OCI-LY7 (cell line): ENCODE data around the gene EFNA5. TPM values are rescaled to one million over a fixed set of nuclear protein-coding genes. Genes with fewer than 3 reads are reported as not detected.

Experiments used
- BruUV-seq: library from RNA; stranded (reverse); fragments of 400-500 nt; replicated peaks from 2 replicates; lab custom pipeline; 2021; lab: Mats Ljungman, UMichigan
- CTCF ChIA-PET: fragments of 300-600 bp; sonication (Branson Sonifier 250); formaldehyde crosslinking; loops from one replicate; lab custom pipeline; 2022; ENCODE audit warnings: antibody characterized with exemption; ENCODE audit not compliant: unreplicated experiment; lab: Charles Lee
- POLR2A ChIA-PET: fragments of 300-600 bp; sonication (Branson Sonifier 250); formaldehyde crosslinking; loops from one replicate; lab custom pipeline; 2022; ENCODE audit warnings: antibody characterized with exemption; lab: Charles Lee
- DNase-seq: peaks from one replicate; pipeline ENCODE4 v3.0.0-alpha.2; 2015; ENCODE audit warnings: low spot score
- H2AFZ ChIP-seq: fragments of 200-600 bp; sonication (generic), shearing (Covaris generic); 2 replicates; pipeline ENCODE4 v1.6.1; 2014; ENCODE audit warnings: mild to moderate bottlenecking, antibody characterized with exemption, low read length, moderate library complexity
- H3K27ac ChIP-seq: fragments of 200-600 bp; sonication (generic); 2 replicates; pipeline ENCODE4 v1.5.1; 2014; ENCODE audit warnings: mixed run types, low read depth, mild to moderate bottlenecking, moderate library complexity, low read length, inconsistent platforms; ENCODE audit not compliant: poor library complexity, severe bottlenecking
- H3K36me3 ChIP-seq: fragments of 200-600 bp; sonication (generic); 2 replicates; pipeline ENCODE4 v1.6.1; 2014; ENCODE audit warnings: mild to moderate bottlenecking, antibody characterized with exemption, low read length, moderate library complexity, mixed read lengths; ENCODE audit not compliant: insufficient read depth
- H3K4me1 ChIP-seq: fragments of 200-600 bp; sonication (generic); 2 replicates; pipeline ENCODE4 v1.5.1; 2014; ENCODE audit warnings: mild to moderate bottlenecking, low read length; ENCODE audit not compliant: insufficient read depth, poor library complexity, severe bottlenecking
- H3K4me2 ChIP-seq: fragments of 200-600 bp; sonication (generic); 2 replicates; pipeline ENCODE4 v1.6.1; 2014; ENCODE audit warnings: mild to moderate bottlenecking, low read length
- H3K4me3 ChIP-seq: fragments of 200-600 bp; sonication (generic); 2 replicates; pipeline ENCODE4 v1.5.1; 2014; ENCODE audit warnings: mild to moderate bottlenecking, low read depth, low read length; ENCODE audit not compliant: poor library complexity, severe bottlenecking
- H3K79me2 ChIP-seq: fragments of 200-600 bp; sonication (generic); 2 replicates; pipeline ENCODE4 v1.6.1; 2016; ENCODE audit warnings: low read depth, mild to moderate bottlenecking, low read length, moderate library complexity, mixed read lengths; ENCODE audit not compliant: insufficient read depth
- H3K9me2 ChIP-seq: fragments of 200-600 bp; sonication (generic); 2 replicates; pipeline ENCODE4 v1.6.1; 2016; ENCODE audit warnings: mild to moderate bottlenecking, low read length, mixed read lengths; ENCODE audit not compliant: insufficient read depth
- H3K9me3 ChIP-seq: fragments of 200-600 bp; sonication (generic); 2 replicates; pipeline ENCODE4 v1.6.1; 2014; ENCODE audit warnings: mild to moderate bottlenecking, mixed run types, low read length, mixed read lengths
- H4K20me1 ChIP-seq: fragments of 200-600 bp; sonication (generic); 2 replicates; pipeline ENCODE4 v1.6.1; 2014; ENCODE audit warnings: mild to moderate bottlenecking, antibody characterized with exemption, low read length, moderate library complexity, mixed read lengths; ENCODE audit not compliant: insufficient read depth
- EZH2phosphoT487 ChIP-seq: fragments of 200-600 bp; sonication (generic); IDR thresholded peaks from 2 replicates; pipeline ENCODE4 v1.6.1; 2018; ENCODE audit warnings: low read depth, borderline replicate concordance, mild to moderate bottlenecking, mixed run types, antibody characterized with exemption, low read length, moderate library complexity, mixed read lengths
- intact Hi-C: fragments of 100-400 bp; cut with micrococcal nuclease; formaldehyde crosslinking; loops from one replicate; pipeline ENCODE4 v1.10.0; 2022; ENCODE audit not compliant: unreplicated experiment
- total RNA-seq, 2 experiments: library from RNA; depleted of rRNA in 1 of 2; stranded (reverse); fragments of >200 nt in 1 of 2; shearing (Covaris generic) in 1 of 2; gene quantifications; 2 replicates each; pipeline ENCODE4 v1.2.3, GENCODE V29; 2014 to 2022
- TF ChIP-seq, protein P1 (sequence below): fragments of 200-600 bp; sonication (generic); conservative IDR thresholded peaks from 2 replicates; pipeline ENCODE4 v1.5.1; 2014; ENCODE audit warnings: mild to moderate bottlenecking, antibody characterized with exemption, low read length, moderate library complexity, mixed read lengths

EFNA5 gene
- total RNA-seq, 2 experiments from 2014 or later, result 2.1 to 3.1 TPM

DNA sequence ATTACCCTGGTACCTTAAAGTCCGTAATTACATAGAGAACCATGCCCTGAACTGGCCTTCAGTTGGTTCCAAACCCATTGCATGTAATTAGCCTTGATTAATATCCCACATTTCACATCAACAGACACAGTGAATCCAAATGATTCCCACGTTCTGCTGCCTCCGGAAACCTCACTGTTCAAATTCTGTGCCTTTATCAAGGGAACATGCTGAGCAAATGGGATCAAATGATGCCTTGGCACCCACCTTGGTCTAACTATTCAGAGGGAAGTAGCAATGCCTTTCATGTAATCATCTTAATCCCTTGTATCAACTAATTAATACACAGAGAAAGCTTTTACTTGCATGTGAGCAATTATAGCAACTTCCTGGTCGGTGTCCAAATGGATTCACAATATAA, 100.6 kb downstream of the EFNA5 start:
- Histone ChIP-seq H3K4me3 (peak overlapping the region; percentile 60), H3K9me2 (no peaks in the 10 kb centered on the region), H3K27ac (peak overlapping the region; percentile 96), H3K4me2 (peak overlapping the region; percentile 79), H4K20me1 (no peaks in the 10 kb centered on the region), H3K4me1 (peaks cover 70% of the 10 kb centered on the region), H3K36me3 (no peaks in the 10 kb centered on the region), H2AFZ (peak overlapping the region; percentile 79; the same call in 1 of the 2 replicates), H3K79me2 (no peaks in the 10 kb centered on the region; the same call in 1 of the 2 replicates), H3K9me3 (no peaks in the 10 kb centered on the region)
- intact Hi-C loops, result loop anchor here (2.0 to 5.0 kb wide), 4 partner anchors 198 to 812 kb away; partner anchors contain the start of gene FBXL17
- POLR2A ChIA-PET, result interaction anchor here (0.6 to 13.1 kb wide), 24 partner anchors 8 to 235 kb away, joined by 3 to 218 read pairs (median 5); no protein-coding TSS in a partner anchor
- DNase-seq, result no peak
- CTCF ChIA-PET, result interaction anchor here (0.6 to 3.5 kb wide), 3 partner anchors 8 to 57 kb away, joined by 3 to 33 read pairs (median 6); no protein-coding TSS in a partner anchor
- BruUV-seq, result no TSS peak
- TF ChIP-seq, protein P1, sequence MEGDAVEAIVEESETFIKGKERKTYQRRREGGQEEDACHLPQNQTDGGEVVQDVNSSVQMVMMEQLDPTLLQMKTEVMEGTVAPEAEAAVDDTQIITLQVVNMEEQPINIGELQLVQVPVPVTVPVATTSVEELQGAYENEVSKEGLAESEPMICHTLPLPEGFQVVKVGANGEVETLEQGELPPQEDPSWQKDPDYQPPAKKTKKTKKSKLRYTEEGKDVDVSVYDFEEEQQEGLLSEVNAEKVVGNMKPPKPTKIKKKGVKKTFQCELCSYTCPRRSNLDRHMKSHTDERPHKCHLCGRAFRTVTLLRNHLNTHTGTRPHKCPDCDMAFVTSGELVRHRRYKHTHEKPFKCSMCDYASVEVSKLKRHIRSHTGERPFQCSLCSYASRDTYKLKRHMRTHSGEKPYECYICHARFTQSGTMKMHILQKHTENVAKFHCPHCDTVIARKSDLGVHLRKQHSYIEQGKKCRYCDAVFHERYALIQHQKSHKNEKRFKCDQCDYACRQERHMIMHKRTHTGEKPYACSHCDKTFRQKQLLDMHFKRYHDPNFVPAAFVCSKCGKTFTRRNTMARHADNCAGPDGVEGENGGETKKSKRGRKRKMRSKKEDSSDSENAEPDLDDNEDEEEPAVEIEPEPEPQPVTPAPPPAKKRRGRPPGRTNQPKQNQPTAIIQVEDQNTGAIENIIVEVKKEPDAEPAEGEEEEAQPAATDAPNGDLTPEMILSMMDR, result no peak
- TF ChIP-seq EZH2phosphoT487, result no peak

DNA sequence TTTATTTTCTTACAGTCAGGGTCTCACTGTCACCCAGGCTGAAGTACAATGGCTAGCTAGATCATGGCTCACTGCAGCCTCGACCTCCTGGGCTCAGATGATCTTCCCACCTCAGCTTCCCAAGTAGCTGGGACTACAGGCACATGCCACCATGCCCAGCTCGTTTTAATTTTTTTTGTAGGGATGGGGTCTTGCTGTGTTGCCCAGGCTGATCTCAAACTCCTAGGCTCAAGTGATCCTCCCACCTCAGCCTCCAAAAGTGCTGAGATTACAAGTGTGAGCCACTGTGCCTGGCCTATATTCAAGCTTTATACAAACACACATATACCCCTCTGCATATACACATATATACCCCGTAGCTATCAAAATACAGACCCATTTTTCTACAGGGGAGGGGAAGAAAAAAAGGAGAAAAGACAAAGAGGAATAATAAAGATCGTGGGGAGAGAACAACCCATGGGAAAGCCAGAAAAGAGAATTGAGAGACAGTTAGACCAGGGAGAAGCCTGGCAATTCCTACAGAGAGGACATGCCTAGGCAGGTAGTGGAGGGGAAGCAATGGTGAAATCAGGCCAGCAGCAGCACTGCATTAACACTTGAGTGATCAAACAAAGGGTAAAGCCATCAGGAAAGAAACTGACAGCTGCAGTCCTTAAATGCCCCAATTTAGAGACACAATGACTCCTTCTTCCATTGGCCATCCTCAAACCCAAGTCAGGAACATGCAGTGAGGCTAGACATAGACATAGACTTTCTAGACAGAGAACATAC, 102.7 kb downstream of the EFNA5 start:
- DNase-seq, result peak; percentile 80
- Histone ChIP-seq H3K79me2 (no peaks in the 10 kb centered on the region; the same call in 1 of the 2 replicates), H3K4me2 (peak overlapping the region; percentile 70), H3K27ac (peak overlapping the region; percentile 60), H2AFZ (peak overlapping the region; percentile 62), H4K20me1 (no peaks in the 10 kb centered on the region), H3K4me1 (peaks cover 70% of the 10 kb centered on the region), H3K9me2 (no peaks in the 10 kb centered on the region), H3K9me3 (no peaks in the 10 kb centered on the region), H3K36me3 (no peaks in the 10 kb centered on the region), H3K4me3 (peak overlapping the region; percentile 23)
- intact Hi-C loops, result no loop called here
- ChIA-PET CTCF (interaction anchor here (1.3 kb wide), 1 partner anchor 48 kb away, joined by 5 read pairs; no protein-coding TSS in a partner anchor), POLR2A (interaction anchor here (0.5 to 13.1 kb wide), 11 partner anchors 16 to 314 kb away, joined by 3 to 218 read pairs (median 4); no protein-coding TSS in a partner anchor)
- no TSS peak for BruUV-seq
- TF ChIP-seq EZH2phosphoT487, result no peak

DNA sequence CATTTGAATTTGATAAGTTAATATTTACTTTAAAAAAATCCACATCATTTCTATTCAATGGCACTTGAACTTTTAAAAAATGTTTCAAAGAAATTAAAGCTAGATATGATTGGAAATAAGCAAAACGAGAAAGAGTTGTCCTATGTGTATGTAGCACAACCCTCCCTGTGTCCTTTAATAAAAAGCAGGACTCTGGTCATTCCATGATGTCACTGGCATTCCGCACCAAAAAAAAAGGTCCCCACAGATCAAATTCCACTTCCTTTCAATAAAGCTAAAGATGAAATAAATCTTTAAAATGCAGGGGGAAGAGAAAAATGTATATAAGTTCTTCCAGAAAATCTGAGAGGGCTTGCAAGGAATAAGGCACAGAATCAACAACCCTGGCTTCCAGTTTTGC, 103.8 kb downstream of the EFNA5 start:
- H4K20me1 ChIP-seq, result no peaks in the 10 kb centered on the region
- H3K9me2 ChIP-seq, result no peaks in the 10 kb centered on the region
- TF ChIP-seq, protein P1, result no peak
- no peak for TF ChIP-seq EZH2phosphoT487
- no peaks in the 10 kb centered on the region for H3K36me3 ChIP-seq
- no peaks in the 10 kb centered on the region; the same call in 1 of the 2 replicates for H3K9me3 ChIP-seq
- H3K4me1 ChIP-seq, result peaks cover 59% of the 10 kb centered on the region
- peak overlapping the region; percentile 62; the same call in 1 of the 2 replicates for H2AFZ ChIP-seq
- BruUV-seq, result no TSS peak
- H3K4me2 ChIP-seq, result peak overlapping the region; percentile 70; the same call in 1 of the 2 replicates
- peak overlapping the region; percentile 20 for H3K27ac ChIP-seq
- ChIA-PET CTCF (interaction anchor here (1.3 kb wide), 1 partner anchor 47 kb away, joined by 5 read pairs; no protein-coding TSS in a partner anchor), POLR2A (interaction anchor here (0.6 to 13.1 kb wide), 6 partner anchors 15 to 811 kb away, joined by 3 to 218 read pairs (median 18); no protein-coding TSS in a partner anchor)
- no peak for DNase-seq
- no peaks in the 10 kb centered on the region; the same call in 1 of the 2 replicates for H3K79me2 ChIP-seq
- no peak overlapping the region for H3K4me3 ChIP-seq
- intact Hi-C loops, result no loop called here
